SH-SY5Y (cell line): ENCODE measurements around the gene MX2.

Experiments used
- GATA2 ChIP-seq: IDR thresholded peaks from 2 replicates; pipeline ENCODE4 v1.6.1; 2011; ENCODE audit warnings: mild to moderate bottlenecking, low read depth, low read length
- GATA3 ChIP-seq: IDR thresholded peaks from 2 replicates; pipeline ENCODE4 v1.6.1; 2011; ENCODE audit warnings: low read depth, mild to moderate bottlenecking, low read length, moderate library complexity

- no peak for TF ChIP-seq GATA2
- no peak for TF ChIP-seq GATA3
Measured at GRCh38 chr21:41419921-41420862, 58.4 kb downstream of the MX2 start.
